A549 (cell line): ENCODE measurements around the gene FMOD. TPM values are rescaled to one million over a fixed set of nuclear protein-coding genes. Genes with fewer than 3 reads are reported as not detected.

Experiments used
- ATAC-seq, 2 experiments: fragments of 200-7000 bp in 1 of 2; fragments of >200 bp in 1 of 2; cut with Nextera tagmentation in 1 of 2; cut with Tn5 transposase in 1 of 2; 3 replicates each; pipeline versions ENCODE4 v1.8.0 to v1.9.1; 2018 to 2020; ENCODE audit warnings: mild to moderate bottlenecking in 1 of 2, moderate library complexity in 1 of 2
- CTCF ChIA-PET: fragments of 300-600 bp; sonication (Branson Sonifier 250); formaldehyde crosslinking; extraction: SDS; loops from one replicate; lab custom pipeline; 2021; ENCODE audit warnings: antibody characterized with exemption, inconsistent platforms; lab: Yijun Ruan, JAX
- POLR2A ChIA-PET: fragments of 350-600 bp; formaldehyde crosslinking; extraction: SDS; loops from one replicate; lab custom pipeline; 2021; ENCODE audit warnings: antibody characterized with exemption, inconsistent platforms; lab: Yijun Ruan, JAX
- DNase-seq, 2 experiments: peaks; one replicate each; pipeline versions ENCODE4 v3.0.0 to v3.0.0-alpha.2; 2011 to 2016; ENCODE audit warnings: low read depth in 1 of 2, low spot score in 1 of 2
- FAIRE-seq: peaks from 2 replicates; lab custom pipeline; 2011; peaks lifted over from hg19 to GRCh38; lab: Jason Lieb, UNC
- H3K27ac ChIP-seq, 2 experiments: fragments of >200 bp; sonication (Bioruptor Twin); formaldehyde crosslinking; 3 replicates each; pipeline ENCODE4 v1.5.1; 2016 to 2017
- H3K4me1 ChIP-seq: fragments of >200 bp; sonication (Bioruptor Twin); formaldehyde crosslinking; 3 replicates; pipeline ENCODE4 v1.6.1; 2016
- H3K4me2 ChIP-seq: fragments of >200 bp; sonication (Bioruptor Twin); formaldehyde crosslinking; 3 replicates; pipeline ENCODE4 v1.6.1; 2016
- H3K4me3 ChIP-seq: fragments of >200 bp; sonication (Bioruptor Twin); formaldehyde crosslinking; 3 replicates; pipeline ENCODE4 v1.5.1; 2016
- H3K9me3 ChIP-seq: fragments of >200 bp; sonication (Bioruptor Twin); formaldehyde crosslinking; 3 replicates; pipeline ENCODE4 v1.6.1; 2016
- ATOH8 ChIP-seq: fragments of 250-450 bp; sonication (Bioruptor Pico); IDR thresholded peaks from 2 replicates; pipeline ENCODE4 v1.5.0; 2020; ENCODE audit warnings: low read depth, mild to moderate bottlenecking, moderate library complexity
- CBX2 ChIP-seq: fragments of 200-600 bp; sonication (generic); IDR thresholded peaks from 2 replicates; pipeline ENCODE4 v1.6.1; 2016; ENCODE audit warnings: low read depth, mild to moderate bottlenecking, borderline replicate concordance
- CBX8 ChIP-seq: fragments of 200-600 bp; sonication (generic); IDR thresholded peaks from 2 replicates; pipeline ENCODE4 v1.6.1; 2016
- ELK1 ChIP-seq: fragments of 150-350 bp; IDR thresholded peaks from 2 replicates; pipeline ENCODE4 v1.6.1; 2014; ENCODE audit warnings: low read depth, mild to moderate bottlenecking, low read length
- FOSB ChIP-seq: fragments of 250-450 bp; sonication (Bioruptor Pico); IDR thresholded peaks from 2 replicates; pipeline ENCODE4 v1.5.0; 2020; ENCODE audit warnings: mild to moderate bottlenecking, moderate library complexity
- GATA3 ChIP-seq: IDR thresholded peaks from 2 replicates; pipeline ENCODE4 v1.6.1; 2012; ENCODE audit warnings: borderline replicate concordance
- HEYL ChIP-seq: fragments of 250-450 bp; sonication (Bioruptor Pico); IDR thresholded peaks from 2 replicates; pipeline ENCODE4 v1.8.0; 2021; ENCODE audit warnings: mild to moderate bottlenecking, moderate library complexity
- HMGXB4 ChIP-seq: fragments of 250-450 bp; sonication (Bioruptor Pico); IDR thresholded peaks from 2 replicates; pipeline ENCODE4 v1.5.0; 2021; ENCODE audit warnings: mild to moderate bottlenecking, moderate library complexity, borderline replicate concordance
- HOXA7 ChIP-seq: fragments of 250-450 bp; sonication (Bioruptor Pico); IDR thresholded peaks from 2 replicates; pipeline ENCODE4 v1.5.0; 2020; ENCODE audit warnings: mild to moderate bottlenecking, moderate library complexity
- HOXB13 ChIP-seq: fragments of 250-450 bp; sonication (Bioruptor Pico); IDR thresholded peaks from 2 replicates; pipeline ENCODE4 v1.5.0; 2020; ENCODE audit warnings: low read depth, mild to moderate bottlenecking, moderate library complexity
- JUN ChIP-seq, 2 experiments: fragments of >200 bp; sonication (Bioruptor Twin); formaldehyde crosslinking; IDR thresholded peaks; 2 replicates in 1 of 2; 3 replicates in 1 of 2; pipeline ENCODE4 v1.6.1; 2016 to 2017
- MAFK ChIP-seq: fragments of 450-650 bp; IDR thresholded peaks from 2 replicates; pipeline ENCODE4 v1.6.1; 2014; ENCODE audit not compliant: partially characterized antibody
- RARB ChIP-seq: fragments of 250-450 bp; sonication (Bioruptor Pico); IDR thresholded peaks from 2 replicates; pipeline ENCODE4 v1.8.0; 2021; ENCODE audit warnings: mild to moderate bottlenecking, moderate library complexity
- RCOR1 ChIP-seq: fragments of 150-350 bp; IDR thresholded peaks from 2 replicates; pipeline ENCODE4 v1.6.1; 2014; ENCODE audit warnings: antibody characterized with exemption, low read length, low read depth
- REST ChIP-seq: fragments of 200-600 bp; sonication (generic); IDR thresholded peaks from 2 replicates; pipeline ENCODE4 v1.6.1; 2016; ENCODE audit warnings: antibody characterized with exemption, mild to moderate bottlenecking, moderate library complexity
- RNF2 ChIP-seq: fragments of 200-600 bp; sonication (generic); IDR thresholded peaks from 2 replicates; pipeline ENCODE4 v1.6.1; 2016; ENCODE audit warnings: low read depth, mild to moderate bottlenecking, antibody characterized with exemption, moderate library complexity, borderline replicate concordance
- SMC3 ChIP-seq: fragments of >200 bp; sonication (Bioruptor Twin); formaldehyde crosslinking; IDR thresholded peaks from 3 replicates; pipeline ENCODE4 v1.6.1; 2018; ENCODE audit warnings: inconsistent platforms
- TFCP2L1 ChIP-seq: fragments of 250-450 bp; sonication (Bioruptor Pico); IDR thresholded peaks from 2 replicates; pipeline ENCODE4 v1.5.0; 2021; ENCODE audit warnings: mild to moderate bottlenecking
- WGBS: methylation state at CpG from one replicate; pipeline ENCODE4 v1.1.6; 2017; ENCODE audit errors: missing lambda C conversion rate; 5-methylcytosine and 5-hydroxymethylcytosine counted together
- polyA plus RNA-seq, 4 experiments: library from polyadenylated mRNA; depleted of rRNA in 3 of 4; stranded (reverse); fragments of >200 nt; fragmentation: RNase III in 1 of 4; extraction: RNeasy Plus Mini Kit Qiagen cat#74134 plus additional on column Dnase treatment in 1 of 4; gene quantifications; 2 replicates in 3 of 4; 3 replicates in 1 of 4; pipeline ENCODE4 v1.2.3, GENCODE V29; 2011 to 2017

Gene FMOD
- polyA plus RNA-seq, 2 of the 4 experiments (the other 2 are of a cell fraction), result 0.03 TPM; not detected in 1

GRCh38 chr1:203361945-203362719 is 11.2 kb upstream of the FMOD start:
- H3K4me2 ChIP-seq, result no peak overlapping the region
- CTCF ChIA-PET, result interaction anchor here (0.8 to 15.1 kb wide), 4 partner anchors 20 to 125 kb away, joined by 3 to 223 read pairs (median 3); no protein-coding TSS in a partner anchor
- ATAC-seq (peak; percentile 76 to 85), DNase-seq (peak in 1 of 2 experiments; percentile 19), FAIRE-seq (no peak)
- POLR2A ChIA-PET, result no interaction called here
- H3K9me3 ChIP-seq, result no peaks in the 10 kb centered on the region
- H3K4me3 ChIP-seq, result no peak overlapping the region
- no peak for TF ChIP-seq HMGXB4
- TF ChIP-seq JUN (IDR thresholded peaks at IDR 0.05), result no peak
- no peak for TF ChIP-seq ELK1
- TF ChIP-seq FOSB (CRISPR knock-in tag), result no peak
- TF ChIP-seq RCOR1, result no peak
- TF ChIP-seq HOXA7 (CRISPR knock-in tag), result no peak
- no peak for TF ChIP-seq SMC3
- TF ChIP-seq GATA3, result no peak
- TF ChIP-seq CBX2, result no peak
- TF ChIP-seq TFCP2L1 (CRISPR knock-in tag), result no peak
- TF ChIP-seq HOXB13 (CRISPR knock-in tag), result no peak
- TF ChIP-seq RNF2, result no peak
- no peak for TF ChIP-seq MAFK
- no peak for TF ChIP-seq RARB (CRISPR knock-in tag)
- no peak for TF ChIP-seq ATOH8 (CRISPR knock-in tag)
- TF ChIP-seq CBX8, result no peak
- TF ChIP-seq HEYL, result no peak
- no peak for TF ChIP-seq REST
- TF ChIP-seq, all 56 proteins: peak for 0
- Histone ChIP-seq H3K4me1 (no peaks in the 10 kb centered on the region), H3K27ac (no peak overlapping the region)
- 22% methylated on average over 6 of the region's 6 CpGs for WGBS
